MM.1S (cell line): ENCODE data around the gene HERPUD2.
"Not testable (repeated sequence)": the region's sequence is repeated elsewhere in the genome, so short reads cannot be mapped to it uniquely, and the experiment has no call there.

Source experiments
- EZH2 ChIP-seq: fragments of 300-600 bp; sonication (generic); optimal IDR thresholded peaks from 2 replicates; pipeline ENCODE3; 2017; ENCODE audit warnings: low read depth, mild to moderate bottlenecking, antibody characterized with exemption, low read length, mixed read lengths
- TF ChIP-seq, protein P1 (sequence below): fragments of 300-600 bp; sonication (generic); IDR thresholded peaks from 2 replicates; pipeline ENCODE4 v1.5.1; 2016; ENCODE audit warnings: antibody characterized with exemption, low read length, mixed read lengths

- TF ChIP-seq EZH2 = not testable (repeated sequence)
- TF ChIP-seq, protein P1, sequence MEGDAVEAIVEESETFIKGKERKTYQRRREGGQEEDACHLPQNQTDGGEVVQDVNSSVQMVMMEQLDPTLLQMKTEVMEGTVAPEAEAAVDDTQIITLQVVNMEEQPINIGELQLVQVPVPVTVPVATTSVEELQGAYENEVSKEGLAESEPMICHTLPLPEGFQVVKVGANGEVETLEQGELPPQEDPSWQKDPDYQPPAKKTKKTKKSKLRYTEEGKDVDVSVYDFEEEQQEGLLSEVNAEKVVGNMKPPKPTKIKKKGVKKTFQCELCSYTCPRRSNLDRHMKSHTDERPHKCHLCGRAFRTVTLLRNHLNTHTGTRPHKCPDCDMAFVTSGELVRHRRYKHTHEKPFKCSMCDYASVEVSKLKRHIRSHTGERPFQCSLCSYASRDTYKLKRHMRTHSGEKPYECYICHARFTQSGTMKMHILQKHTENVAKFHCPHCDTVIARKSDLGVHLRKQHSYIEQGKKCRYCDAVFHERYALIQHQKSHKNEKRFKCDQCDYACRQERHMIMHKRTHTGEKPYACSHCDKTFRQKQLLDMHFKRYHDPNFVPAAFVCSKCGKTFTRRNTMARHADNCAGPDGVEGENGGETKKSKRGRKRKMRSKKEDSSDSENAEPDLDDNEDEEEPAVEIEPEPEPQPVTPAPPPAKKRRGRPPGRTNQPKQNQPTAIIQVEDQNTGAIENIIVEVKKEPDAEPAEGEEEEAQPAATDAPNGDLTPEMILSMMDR = not testable (repeated sequence)
These were observed 34.5 kb downstream of the HERPUD2 start for GRCh38 chr7:35660411-35660810.
